Measurements from ENCODE around the gene ANKRD11.
"Not testable (repeated sequence)": the region's sequence is repeated elsewhere in the genome, so short reads cannot be mapped to it uniquely, and the experiment has no call there.

ANKRD11 gene

GRCh38 chr16:89274561-89275283 lies 215.6 kb downstream of the ANKRD11 start:
- DNase-seq: no peak

GRCh38 chr16:89273741-89274472 lies 216.5 kb downstream of the ANKRD11 start:
- DNase-seq: no peak

GRCh38 chr16:89272631-89273030 lies 217.7 kb downstream of the ANKRD11 start:
- DNase-seq: no peak

GRCh38 chr16:89270666-89271345 lies 219.6 kb downstream of the ANKRD11 start:
- DNase-seq: no peak

- no peak for DNase-seq
These were observed 220.3 kb downstream of the ANKRD11 start for GRCh38 chr16:89269805-89270665.

- no peak for DNase-seq
These were observed 221.2 kb downstream of the ANKRD11 start for GRCh38 chr16:89268987-89269735.

- no peak for DNase-seq
These were observed 221.8 kb downstream of the ANKRD11 start for GRCh38 chr16:89268585-89268984.

- not testable (repeated sequence) for DNase-seq
These were observed 222.6 kb downstream of the ANKRD11 start for GRCh38 chr16:89267746-89268145.

GRCh38 chr16:89266521-89267134 lies 223.7 kb downstream of the ANKRD11 start:
- DNase-seq: no peak

GRCh38 chr16:89265647-89266046 lies 224.7 kb downstream of the ANKRD11 start:
- no peak for DNase-seq

- no peak for DNase-seq
These were observed 225.4 kb downstream of the ANKRD11 start for GRCh38 chr16:89264800-89265550.

- no peak for DNase-seq
These were observed 228.4 kb downstream of the ANKRD11 start for GRCh38 chr16:89261691-89262563.

GRCh38 chr16:89259901-89260300 lies 230.5 kb downstream of the ANKRD11 start:
- not testable (repeated sequence) for DNase-seq

GRCh38 chr16:89257757-89258465 lies 232.4 kb downstream of the ANKRD11 start:
- peak; percentile 22 for DNase-seq

GRCh38 chr16:89257281-89257731 lies 233.1 kb downstream of the ANKRD11 start:
- peak; percentile 45 for DNase-seq

GRCh38 chr16:89256651-89257254 lies 233.6 kb downstream of the ANKRD11 start:
- DNase-seq: peak; percentile 78

- DNase-seq: peak; percentile 32
These were observed 236.6 kb downstream of the ANKRD11 start for GRCh38 chr16:89253548-89254287.
